Measurements from ENCODE around the gene TDRD12.

Gene TDRD12

GRCh38 chr19:32800191-32800590, 80.6 kb downstream of the TDRD12 start:
- H3K4me1 ChIP-seq (ENCODE audit: control insufficient read depth in 5 of 5, insufficient read depth in 5 of 5, low read length in 5 of 5), result no peaks in the 10 kb centered on the region
- H3K9ac ChIP-seq (ENCODE audit: low read length in 5 of 5), result no peak overlapping the region
- H3K9me3 ChIP-seq (ENCODE audit: control insufficient read depth in 5 of 5, low read length in 5 of 5), result no peaks in the 10 kb centered on the region
- peaks cover 0 to 5% (median 0%) of the 10 kb centered on the region in 5 donors for H3K27me3 ChIP-seq (ENCODE audit: control insufficient read depth in 5 of 5, insufficient read depth in 4 of 5, low read length in 5 of 5)
- no peak overlapping the region for H3K27ac ChIP-seq (ENCODE audit: low read depth, low read length)
- H3K4me3 ChIP-seq (ENCODE audit: low read depth in 1 of 5, low read length in 5 of 5), result no peak overlapping the region
- no peaks in the 10 kb centered on the region for H3K36me3 ChIP-seq (ENCODE audit: control insufficient read depth in 5 of 5, insufficient read depth in 5 of 5, low read length in 5 of 5)

- no peaks in the 10 kb centered on the region for H3K36me3 ChIP-seq (ENCODE audit: control insufficient read depth in 5 of 5, insufficient read depth in 5 of 5, low read length in 5 of 5)
- no peaks in the 10 kb centered on the region for H3K9me3 ChIP-seq (ENCODE audit: control insufficient read depth in 5 of 5, low read length in 5 of 5)
- H3K9ac ChIP-seq (ENCODE audit: low read length in 5 of 5), result no peak overlapping the region
- H3K4me3 ChIP-seq (ENCODE audit: low read depth in 1 of 5, low read length in 5 of 5), result no peak overlapping the region
- no peaks in the 10 kb centered on the region for H3K4me1 ChIP-seq (ENCODE audit: control insufficient read depth in 5 of 5, insufficient read depth in 5 of 5, low read length in 5 of 5)
- H3K27ac ChIP-seq (ENCODE audit: low read depth, low read length), result no peak overlapping the region
- H3K27me3 ChIP-seq (ENCODE audit: control insufficient read depth in 5 of 5, insufficient read depth in 4 of 5, low read length in 5 of 5), result peaks cover 0 to 5% (median 0%) of the 10 kb centered on the region in 5 donors
Measured at GRCh38 chr19:32800754-32801153, 81.2 kb downstream of the TDRD12 start.

- H3K36me3 ChIP-seq (ENCODE audit: control insufficient read depth in 5 of 5, insufficient read depth in 5 of 5, low read length in 5 of 5), result no peaks in the 10 kb centered on the region
- H3K4me3 ChIP-seq (ENCODE audit: low read depth in 1 of 5, low read length in 5 of 5), result no peak overlapping the region
- H3K27ac ChIP-seq (ENCODE audit: low read depth, low read length), result no peak overlapping the region
- no peak overlapping the region for H3K9ac ChIP-seq (ENCODE audit: low read length in 5 of 5)
- H3K4me1 ChIP-seq (ENCODE audit: control insufficient read depth in 5 of 5, insufficient read depth in 5 of 5, low read length in 5 of 5), result no peaks in the 10 kb centered on the region
- peaks cover 0 to 3% (median 0%) of the 10 kb centered on the region in 5 donors for H3K27me3 ChIP-seq (ENCODE audit: control insufficient read depth in 5 of 5, insufficient read depth in 4 of 5, low read length in 5 of 5)
- H3K9me3 ChIP-seq (ENCODE audit: control insufficient read depth in 5 of 5, low read length in 5 of 5), result no peaks in the 10 kb centered on the region
Measured at GRCh38 chr19:32802840-32803239, 83.3 kb downstream of the TDRD12 start.

GRCh38 chr19:32808236-32808635, 88.7 kb downstream of the TDRD12 start:
- H3K4me1 ChIP-seq (ENCODE audit: control insufficient read depth in 5 of 5, insufficient read depth in 5 of 5, low read length in 5 of 5), result no peaks in the 10 kb centered on the region
- H3K9me3 ChIP-seq (ENCODE audit: control insufficient read depth in 5 of 5, low read length in 5 of 5), result no peaks in the 10 kb centered on the region
- H3K36me3 ChIP-seq (ENCODE audit: control insufficient read depth in 5 of 5, insufficient read depth in 5 of 5, low read length in 5 of 5), result no peaks in the 10 kb centered on the region
- H3K27ac ChIP-seq (ENCODE audit: low read depth, low read length), result no peak overlapping the region
- no peak overlapping the region for H3K9ac ChIP-seq (ENCODE audit: low read length in 5 of 5)
- peaks cover 0 to 9% (median 4%) of the 10 kb centered on the region in 5 donors for H3K27me3 ChIP-seq (ENCODE audit: control insufficient read depth in 5 of 5, insufficient read depth in 4 of 5, low read length in 5 of 5)
- H3K4me3 ChIP-seq (ENCODE audit: low read depth in 1 of 5, low read length in 5 of 5), result no peak overlapping the region

- Histone ChIP-seq H3K36me3 (ENCODE audit: control insufficient read depth in 5 of 5, insufficient read depth in 5 of 5, low read length in 5 of 5) (no peaks in the 10 kb centered on the region), H3K4me3 (ENCODE audit: low read depth in 1 of 5, low read length in 5 of 5) (no peak overlapping the region), H3K27ac (ENCODE audit: low read depth, low read length) (no peak overlapping the region), H3K9ac (ENCODE audit: low read length in 5 of 5) (no peak overlapping the region), H3K4me1 (ENCODE audit: control insufficient read depth in 5 of 5, insufficient read depth in 5 of 5, low read length in 5 of 5) (no peaks in the 10 kb centered on the region), H3K9me3 (ENCODE audit: control insufficient read depth in 5 of 5, low read length in 5 of 5) (no peaks in the 10 kb centered on the region), H3K27me3 (ENCODE audit: control insufficient read depth in 5 of 5, insufficient read depth in 4 of 5, low read length in 5 of 5) (peaks cover 0 to 9% (median 3%) of the 10 kb centered on the region in 5 donors)
Measured at GRCh38 chr19:32809254-32809653, 89.7 kb downstream of the TDRD12 start.

GRCh38 chr19:32809754-32810153, 90.2 kb downstream of the TDRD12 start:
- H3K4me1 ChIP-seq (ENCODE audit: control insufficient read depth in 5 of 5, insufficient read depth in 5 of 5, low read length in 5 of 5), result no peaks in the 10 kb centered on the region
- H3K9ac ChIP-seq (ENCODE audit: low read length in 5 of 5), result no peak overlapping the region
- H3K36me3 ChIP-seq (ENCODE audit: control insufficient read depth in 5 of 5, insufficient read depth in 5 of 5, low read length in 5 of 5), result no peaks in the 10 kb centered on the region
- no peaks in the 10 kb centered on the region for H3K9me3 ChIP-seq (ENCODE audit: control insufficient read depth in 5 of 5, low read length in 5 of 5)
- H3K27me3 ChIP-seq (ENCODE audit: control insufficient read depth in 5 of 5, insufficient read depth in 4 of 5, low read length in 5 of 5), result peaks cover 0 to 9% (median 3%) of the 10 kb centered on the region in 5 donors
- H3K27ac ChIP-seq (ENCODE audit: low read depth, low read length), result no peak overlapping the region
- H3K4me3 ChIP-seq (ENCODE audit: low read depth in 1 of 5, low read length in 5 of 5), result no peak overlapping the region

GRCh38 chr19:32810452-32810851, 90.9 kb downstream of the TDRD12 start:
- Histone ChIP-seq H3K27ac (ENCODE audit: low read depth, low read length) (no peak overlapping the region), H3K27me3 (ENCODE audit: control insufficient read depth in 5 of 5, insufficient read depth in 4 of 5, low read length in 5 of 5) (peaks cover 0 to 9% (median 3%) of the 10 kb centered on the region in 5 donors), H3K4me1 (ENCODE audit: control insufficient read depth in 5 of 5, insufficient read depth in 5 of 5, low read length in 5 of 5) (no peaks in the 10 kb centered on the region), H3K9ac (ENCODE audit: low read length in 5 of 5) (no peak overlapping the region), H3K36me3 (ENCODE audit: control insufficient read depth in 5 of 5, insufficient read depth in 5 of 5, low read length in 5 of 5) (no peaks in the 10 kb centered on the region), H3K4me3 (ENCODE audit: low read depth in 1 of 5, low read length in 5 of 5) (no peak overlapping the region), H3K9me3 (ENCODE audit: control insufficient read depth in 5 of 5, low read length in 5 of 5) (no peaks in the 10 kb centered on the region)

GRCh38 chr19:32811151-32811550, 91.6 kb downstream of the TDRD12 start:
- H3K9me3 ChIP-seq (ENCODE audit: control insufficient read depth in 5 of 5, low read length in 5 of 5), result no peaks in the 10 kb centered on the region
- H3K4me3 ChIP-seq (ENCODE audit: low read depth in 1 of 5, low read length in 5 of 5), result no peak overlapping the region

GRCh38 chr19:32812036-32812435, 92.5 kb downstream of the TDRD12 start:
- Histone ChIP-seq H3K36me3 (ENCODE audit: control insufficient read depth in 5 of 5, insufficient read depth in 5 of 5, low read length in 5 of 5) (no peaks in the 10 kb centered on the region), H3K9me3 (ENCODE audit: control insufficient read depth in 5 of 5, low read length in 5 of 5) (no peaks in the 10 kb centered on the region), H3K4me1 (ENCODE audit: control insufficient read depth in 5 of 5, insufficient read depth in 5 of 5, low read length in 5 of 5) (no peaks in the 10 kb centered on the region), H3K27me3 (ENCODE audit: control insufficient read depth in 5 of 5, insufficient read depth in 4 of 5, low read length in 5 of 5) (peaks cover 0 to 9% (median 7%) of the 10 kb centered on the region in 5 donors), H3K4me3 (ENCODE audit: low read depth in 1 of 5, low read length in 5 of 5) (no peak overlapping the region), H3K27ac (ENCODE audit: low read depth, low read length) (no peak overlapping the region), H3K9ac (ENCODE audit: low read length in 5 of 5) (no peak overlapping the region)

More at GRCh38 chr19:32811151-32811550, 91.6 kb downstream of the TDRD12 start:
- Histone ChIP-seq H3K9ac (ENCODE audit: low read length in 5 of 5) (no peak overlapping the region), H3K4me1 (ENCODE audit: control insufficient read depth in 5 of 5, insufficient read depth in 5 of 5, low read length in 5 of 5) (no peaks in the 10 kb centered on the region), H3K27me3 (ENCODE audit: control insufficient read depth in 5 of 5, insufficient read depth in 4 of 5, low read length in 5 of 5) (peaks cover 0 to 9% (median 4%) of the 10 kb centered on the region in 5 donors), H3K27ac (ENCODE audit: low read depth, low read length) (no peak overlapping the region), H3K36me3 (ENCODE audit: control insufficient read depth in 5 of 5, insufficient read depth in 5 of 5, low read length in 5 of 5) (no peaks in the 10 kb centered on the region)

GRCh38 chr19:32812571-32812970, 93.0 kb downstream of the TDRD12 start:
- H3K9me3 ChIP-seq (ENCODE audit: control insufficient read depth in 5 of 5, low read length in 5 of 5), result no peaks in the 10 kb centered on the region
- H3K27ac ChIP-seq (ENCODE audit: low read depth, low read length), result no peak overlapping the region
- H3K4me3 ChIP-seq (ENCODE audit: low read depth in 1 of 5, low read length in 5 of 5), result no peak overlapping the region
- no peaks in the 10 kb centered on the region for H3K4me1 ChIP-seq (ENCODE audit: control insufficient read depth in 5 of 5, insufficient read depth in 5 of 5, low read length in 5 of 5)
- H3K36me3 ChIP-seq (ENCODE audit: control insufficient read depth in 5 of 5, insufficient read depth in 5 of 5, low read length in 5 of 5), result no peaks in the 10 kb centered on the region
- peaks cover 0 to 12% (median 7%) of the 10 kb centered on the region in 5 donors for H3K27me3 ChIP-seq (ENCODE audit: control insufficient read depth in 5 of 5, insufficient read depth in 4 of 5, low read length in 5 of 5)
- H3K9ac ChIP-seq (ENCODE audit: low read length in 5 of 5), result no peak overlapping the region

Measured in subcutaneous abdominal adipose tissue (tissue), 5 donors.